ENCODE data around the gene KLHDC1.
"Not testable (repeated sequence)": the region's sequence is repeated elsewhere in the genome, so short reads cannot be mapped to it uniquely, and the experiment has no call there.

The KLHDC1 gene

GRCh38 chr14:49692811-49693734 lies at the start of gene KLHDC1:
TSS of gene KLHDC1 (plus strand) at chr14:49693120. CDS start at chr14:49693195, 75 bp downstream.
- DNase-seq, result peak; percentile 48

GRCh38 chr14:49653508-49653907 lies 39.4 kb upstream of the KLHDC1 start:
- DNase-seq, result no peak

GRCh38 chr14:49654511-49654910 lies 38.4 kb upstream of the KLHDC1 start:
- no peak for DNase-seq

GRCh38 chr14:49657500-49657899 lies 35.4 kb upstream of the KLHDC1 start:
- not testable (repeated sequence) for DNase-seq

GRCh38 chr14:49659526-49660455 lies 33.1 kb upstream of the KLHDC1 start:
- DNase-seq, result no peak

GRCh38 chr14:49670475-49670874 lies 22.4 kb upstream of the KLHDC1 start:
- no peak for DNase-seq

- DNase-seq, result no peak
Measured at GRCh38 chr14:49673586-49673985, 19.3 kb upstream of the KLHDC1 start.

- DNase-seq, result no peak
Measured at GRCh38 chr14:49677643-49678042, 15.3 kb upstream of the KLHDC1 start.

GRCh38 chr14:49679271-49679670 lies 13.6 kb upstream of the KLHDC1 start:
- peak; percentile 9 for DNase-seq

GRCh38 chr14:49686425-49686824 lies 6.5 kb upstream of the KLHDC1 start:
- no peak for DNase-seq

GRCh38 chr14:49687942-49688700 lies 4.8 kb upstream of the KLHDC1 start, which contains the start of gene POLE2:
TSS of gene POLE2 (minus strand) at chr14:49688214. CDS start at chr14:49688203, 11 bp downstream.
- DNase-seq, result peak; percentile 55

- DNase-seq, result no peak
Measured at GRCh38 chr14:49688701-49689030, 4.3 kb upstream of the KLHDC1 start.

- no peak for DNase-seq
Measured at GRCh38 chr14:49691031-49691430, 1.9 kb upstream of the KLHDC1 start.

GRCh38 chr14:49692193-49692757 lies 645 bp upstream of the KLHDC1 start:
- no peak for DNase-seq

GRCh38 chr14:49693735-49694124 lies 810 bp downstream of the KLHDC1 start:
- not testable (repeated sequence) for DNase-seq

- no peak for DNase-seq
Measured at GRCh38 chr14:49702725-49703124, 9.8 kb downstream of the KLHDC1 start.

GRCh38 chr14:49703965-49704364 lies 11.0 kb downstream of the KLHDC1 start:
- peak; percentile 53 for DNase-seq

GRCh38 chr14:49704471-49704870 lies 11.6 kb downstream of the KLHDC1 start:
- not testable (repeated sequence) for DNase-seq

- DNase-seq, result not testable (repeated sequence)
Measured at GRCh38 chr14:49710993-49711392, 18.1 kb downstream of the KLHDC1 start.

GRCh38 chr14:49720744-49721143 lies 27.8 kb downstream of the KLHDC1 start:
- no peak for DNase-seq

- DNase-seq, result not testable (repeated sequence)
Measured at GRCh38 chr14:49721733-49722435, 29.0 kb downstream of the KLHDC1 start.

GRCh38 chr14:49727171-49727570 lies 34.3 kb downstream of the KLHDC1 start:
- DNase-seq, result no peak
